ENCODE data around the gene GCNA.
"Not testable (repeated sequence)": the region's sequence is repeated elsewhere in the genome, so short reads cannot be mapped to it uniquely, and the experiment has no call there.

GCNA gene

DNA sequence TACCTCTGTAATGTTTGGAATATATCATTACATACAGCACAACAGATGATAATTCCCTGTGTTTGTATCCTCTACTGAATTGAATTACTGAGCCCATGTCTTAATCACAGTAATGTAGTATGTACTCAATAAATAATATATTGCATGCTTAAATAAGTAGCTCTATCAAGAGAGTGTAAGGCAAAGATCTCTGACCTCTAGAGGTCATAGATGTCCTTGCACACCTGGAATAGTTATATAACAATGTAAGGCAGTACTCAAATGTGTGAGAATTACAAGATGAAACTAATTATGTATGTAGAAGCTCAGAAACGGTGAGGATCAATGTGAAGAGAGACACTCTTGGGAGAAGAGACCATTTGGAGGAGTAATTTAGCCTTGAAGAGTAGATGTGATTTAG, 14.3 kb upstream of the GCNA start:
- DNase-seq, result no peak

DNA sequence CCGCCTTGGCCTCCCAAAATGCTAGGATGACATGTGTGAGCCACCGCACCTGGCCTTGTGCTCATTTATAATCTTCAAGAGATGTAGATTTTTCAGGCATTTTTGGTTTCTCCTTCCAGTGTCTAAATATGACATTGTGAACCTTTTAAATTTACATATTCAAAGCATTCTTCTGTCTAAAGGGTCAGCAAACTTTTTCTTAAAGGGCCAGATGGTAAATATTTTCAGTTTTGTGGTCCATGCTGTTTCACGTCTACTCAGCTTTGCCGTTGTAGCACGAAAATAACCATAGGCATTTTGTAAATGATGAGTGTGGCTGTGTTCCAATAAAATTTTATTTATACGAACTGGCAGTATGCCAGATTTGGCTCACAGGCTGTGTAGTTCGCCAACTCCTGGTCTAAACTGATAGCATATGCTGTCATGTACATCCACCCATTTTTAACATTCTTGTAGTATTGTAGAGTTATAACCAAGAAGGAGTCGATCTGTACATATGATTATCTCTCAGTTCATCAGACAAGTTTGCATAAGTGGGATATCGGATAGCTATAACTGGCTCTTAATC, 12.7 kb upstream of the GCNA start:
- no peak for DNase-seq

DNA sequence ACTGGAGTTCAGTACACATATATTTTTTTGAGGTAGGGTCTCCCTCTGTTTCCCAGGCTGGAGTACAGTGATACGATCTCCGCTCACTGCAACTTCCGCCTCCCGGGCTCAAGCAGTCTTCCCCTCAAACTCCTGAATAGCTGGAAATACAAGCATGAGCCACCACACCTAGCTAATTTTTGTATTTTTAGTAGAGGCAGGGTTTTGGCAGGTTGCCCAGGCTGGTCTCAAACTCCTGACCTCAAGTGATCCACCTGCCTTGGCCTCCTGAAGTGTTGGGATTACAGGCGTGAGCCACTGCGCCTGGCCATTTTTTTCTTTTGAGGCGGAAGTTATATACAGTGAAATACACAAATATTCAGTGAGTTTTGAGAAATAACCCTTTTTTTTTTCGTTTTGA, 6.8 kb upstream of the GCNA start:
- peak; percentile 12 for DNase-seq

- DNase-seq, result no peak
Measured at GRCh38 chrX:71573590-71573989, 4.6 kb upstream of the GCNA start.

DNA sequence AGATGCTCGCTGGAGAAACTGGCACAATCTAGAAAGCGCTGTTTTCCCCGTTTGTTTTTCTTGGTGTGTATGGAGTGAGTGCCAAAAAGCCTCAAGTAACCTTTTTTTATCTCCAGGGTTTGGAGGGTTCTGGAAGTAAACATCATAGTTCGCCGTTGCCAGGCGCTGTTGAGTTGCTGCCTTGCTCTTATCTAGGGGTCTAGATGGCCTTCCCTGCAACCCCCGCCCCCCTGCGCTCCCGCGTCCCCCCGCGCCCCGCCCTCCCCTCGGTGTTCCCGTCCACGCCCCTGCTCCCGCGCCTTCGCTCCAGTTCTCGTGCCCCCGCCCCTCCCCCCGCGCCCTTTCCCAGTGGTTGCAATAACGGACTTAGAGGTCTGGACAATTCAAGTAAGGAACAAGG, 555 bp upstream of the GCNA start:
- DNase-seq, result no peak

- no peak for DNase-seq
Measured at GRCh38 chrX:71579136-71579989, 1.1 kb downstream of the GCNA start.

GRCh38 chrX:71579990-71580380, 1.7 kb downstream of the GCNA start:
- no peak for DNase-seq

DNA sequence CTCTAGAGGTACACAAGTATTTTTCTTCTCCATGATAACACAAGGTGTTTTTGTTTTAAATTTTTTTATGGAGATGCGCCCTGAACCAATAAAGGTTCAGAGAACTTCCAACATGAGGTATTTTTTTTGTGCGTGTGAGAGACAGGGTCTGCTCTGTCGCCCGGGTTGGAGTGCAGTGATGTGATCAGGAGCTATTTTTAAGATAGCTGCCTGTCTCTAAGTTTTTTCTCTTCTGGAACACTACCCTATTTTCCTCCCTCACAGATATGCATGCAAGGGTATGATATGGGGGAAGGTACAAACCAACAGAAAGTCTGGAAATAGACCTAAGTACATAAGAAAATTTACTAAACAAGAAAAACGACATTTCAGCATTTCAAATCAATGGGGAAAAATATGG, 3.0 kb downstream of the GCNA start:
- DNase-seq, result no peak

DNA sequence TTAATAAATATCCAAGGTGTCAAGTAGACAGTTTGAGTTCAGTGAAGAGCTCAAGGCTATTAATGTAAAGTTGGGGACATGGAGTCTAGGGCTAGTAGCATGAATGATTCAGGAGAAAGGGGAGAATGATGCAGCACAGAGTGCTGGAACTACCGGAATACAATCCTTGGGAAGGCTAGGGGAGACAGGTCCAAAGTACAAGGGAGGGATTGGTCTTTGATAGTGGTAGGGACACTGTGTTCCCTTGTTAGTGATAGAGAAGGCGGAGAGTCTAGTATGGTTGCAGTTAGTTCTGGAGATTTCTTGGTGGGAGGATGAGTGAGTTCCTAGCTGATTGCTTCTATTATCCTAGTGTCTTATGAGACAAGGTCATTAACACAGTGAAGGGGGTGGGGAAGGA, 8.7 kb downstream of the GCNA start:
- no peak for DNase-seq

- DNase-seq, result not testable (repeated sequence)
Measured at GRCh38 chrX:71593210-71593609, 15.0 kb downstream of the GCNA start.

- no peak for DNase-seq
Measured at GRCh38 chrX:71599965-71600364, 21.7 kb downstream of the GCNA start.

DNA sequence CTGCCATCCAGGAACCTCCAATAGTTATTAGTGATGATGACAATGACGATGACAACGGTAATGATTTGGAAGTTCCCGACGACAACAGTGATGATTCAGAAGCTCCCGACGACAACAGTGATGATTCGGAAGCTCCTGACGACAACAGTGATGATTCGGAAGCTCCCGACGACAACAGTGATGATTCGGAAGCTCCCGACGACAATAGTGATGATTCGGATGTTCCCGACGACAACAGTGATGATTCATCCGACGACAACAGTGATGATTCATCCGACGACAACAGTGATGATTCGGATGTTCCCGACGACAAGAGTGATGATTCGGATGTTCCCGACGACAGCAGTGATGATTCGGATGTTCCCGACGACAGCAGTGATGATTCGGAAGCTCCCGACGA, 25.4 kb downstream of the GCNA start:
- DNase-seq, result no peak

GRCh38 chrX:71604141-71604540, 25.9 kb downstream of the GCNA start:
- DNase-seq, result no peak

DNA sequence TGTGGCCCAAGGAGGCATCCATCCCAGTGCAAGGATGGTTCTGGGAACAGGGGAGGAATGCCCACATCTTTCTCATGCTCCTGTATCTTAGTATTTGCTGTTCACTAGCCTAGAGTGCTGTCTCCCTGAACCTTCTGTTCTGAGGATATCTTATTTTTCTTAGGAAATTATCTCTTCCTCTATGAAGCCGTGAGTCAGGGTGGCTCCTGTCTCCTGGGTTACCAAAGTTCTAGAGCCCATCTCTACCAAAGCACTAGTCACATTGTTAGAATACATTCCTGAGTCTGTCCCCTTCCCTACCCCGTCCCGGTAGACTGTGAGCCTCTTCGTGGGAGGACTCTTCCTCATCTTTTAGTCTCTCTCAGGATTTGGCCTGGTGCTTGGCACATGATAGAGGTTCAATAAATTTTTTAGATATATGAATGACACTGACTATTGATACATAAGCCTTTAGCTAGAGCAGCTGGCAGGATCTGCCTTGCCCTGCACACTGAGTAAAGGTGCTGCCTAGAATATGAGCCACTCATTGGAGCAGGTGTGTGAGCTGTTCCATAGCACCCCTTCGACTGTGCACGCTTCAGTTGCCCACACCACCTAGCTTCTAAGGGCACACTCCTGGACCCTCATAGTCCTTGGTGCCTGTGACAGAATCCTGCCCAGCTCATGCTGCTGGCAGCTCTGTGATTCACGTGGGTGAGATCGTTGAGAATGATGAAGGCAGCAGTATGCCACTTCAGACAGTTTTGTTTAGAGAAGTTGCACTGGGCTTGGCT, 26.7 kb downstream of the GCNA start:
- DNase-seq, result no peak

GRCh38 chrX:71606536-71607216, 28.4 kb downstream of the GCNA start:
- DNase-seq, result no peak

DNA sequence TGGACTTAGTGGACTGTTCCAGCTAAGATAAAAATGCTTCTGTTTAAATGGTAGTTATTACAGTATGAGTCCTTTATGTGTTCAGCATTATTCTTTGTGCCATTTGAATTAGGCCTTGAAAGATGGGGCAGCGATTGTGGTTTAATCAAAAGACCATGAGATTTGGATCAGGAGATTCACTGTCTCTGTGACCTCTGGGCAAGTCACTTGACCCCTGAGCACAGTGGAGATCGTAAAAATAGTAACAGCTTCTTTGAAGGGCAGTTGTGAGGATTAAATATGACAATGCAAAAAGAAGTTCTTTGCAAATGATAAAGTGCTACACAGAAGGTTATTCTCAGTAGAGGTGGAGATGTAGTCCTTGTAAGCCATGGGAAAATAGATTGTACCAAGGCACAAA, 29.3 kb downstream of the GCNA start:
- no peak for DNase-seq

GRCh38 chrX:71609095-71609750, 31.0 kb downstream of the GCNA start:
- DNase-seq, result no peak

- not testable (repeated sequence) for DNase-seq
Measured at GRCh38 chrX:71611736-71612135, 33.5 kb downstream of the GCNA start.

DNA sequence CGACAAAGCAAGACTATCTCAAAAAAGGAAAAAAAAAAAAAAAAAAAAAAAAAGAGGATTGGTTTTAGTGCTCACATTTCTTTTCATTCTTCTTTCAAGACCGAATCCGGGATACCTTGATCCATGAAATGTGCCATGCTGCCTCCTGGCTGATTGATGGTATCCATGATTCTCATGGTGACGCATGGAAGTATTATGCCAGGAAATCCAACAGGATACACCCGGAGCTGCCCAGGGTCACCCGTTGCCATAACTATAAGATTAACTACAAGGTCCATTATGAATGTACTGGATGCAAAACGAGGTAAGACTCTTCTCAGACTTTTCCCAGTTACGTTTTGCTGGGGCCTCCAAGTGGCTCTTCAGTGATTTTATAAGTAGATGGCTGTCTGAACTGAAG, 34.0 kb downstream of the GCNA start:
- DNase-seq, result no peak

DNA sequence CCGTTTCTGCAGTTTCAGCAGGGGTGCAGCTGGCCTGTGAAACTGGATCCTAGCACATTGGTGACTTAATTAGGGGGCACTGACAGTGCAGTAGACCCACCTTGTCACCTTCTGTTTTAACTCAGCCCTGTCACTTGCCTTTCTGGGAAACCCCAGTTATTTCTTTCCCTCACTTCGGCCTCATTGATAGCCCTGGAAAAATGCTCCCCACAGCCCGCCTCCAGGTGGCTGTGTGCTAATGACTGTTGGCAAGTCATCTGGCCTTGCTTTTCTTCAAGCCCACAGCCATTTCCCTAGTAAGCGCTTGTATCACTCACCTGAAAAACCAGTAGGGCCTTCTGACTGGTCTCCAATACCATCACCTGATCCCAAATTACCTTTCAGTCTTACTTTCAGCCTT, 36.8 kb downstream of the GCNA start:
- no peak for DNase-seq

- no peak for DNase-seq
Measured at GRCh38 chrX:71615954-71616353, 37.7 kb downstream of the GCNA start.

DNA sequence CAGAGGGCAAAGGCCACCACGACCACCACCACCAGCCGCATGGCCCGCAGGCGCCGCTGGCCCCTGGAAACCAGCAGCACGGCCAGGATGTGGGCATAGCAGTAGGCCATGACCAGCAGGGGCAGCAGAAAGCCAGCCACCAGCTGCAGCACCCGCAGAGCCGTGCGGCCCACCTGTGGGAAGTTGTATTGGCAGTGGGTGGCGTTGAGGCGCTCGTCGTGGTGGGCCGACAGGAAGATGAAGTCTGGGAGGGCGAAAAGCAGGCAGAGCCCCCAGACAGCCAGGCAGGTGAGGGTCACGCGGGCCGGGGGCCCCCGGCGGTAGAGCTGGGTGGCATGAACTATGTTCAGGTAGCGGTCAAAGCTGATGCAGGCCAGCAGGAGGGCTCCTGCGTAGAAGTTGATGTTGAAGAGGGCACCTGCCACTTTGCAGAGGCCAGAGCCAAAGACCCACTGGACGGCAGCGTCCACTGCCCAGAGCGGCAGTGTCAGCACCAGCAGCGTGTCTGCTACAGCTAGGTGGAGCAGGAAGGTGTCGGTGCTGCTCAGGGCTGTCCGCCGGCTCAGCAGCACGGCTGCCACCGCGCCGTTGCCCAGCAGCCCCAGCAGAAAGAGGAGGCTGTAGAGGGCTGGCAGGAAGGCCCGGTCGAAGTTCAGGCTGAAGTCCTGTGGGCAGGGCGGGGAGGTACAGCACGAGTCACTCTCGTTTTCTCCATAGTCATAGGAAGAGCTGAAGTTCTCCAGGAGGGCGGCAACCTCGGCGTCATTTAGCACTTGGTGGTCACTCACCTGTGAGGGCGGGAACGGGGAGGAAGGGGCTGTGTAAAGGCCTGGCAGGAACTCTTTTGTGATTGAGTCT, 38.7 kb downstream of the GCNA start:
- DNase-seq, result no peak
